Keratinocyte (primary cell): Measurements from ENCODE around the gene METRNL.

Experiments used
- EZH2 ChIP-seq: IDR thresholded peaks from one replicate; pipeline ENCODE4 v1.6.1; 2012; ENCODE audit warnings: inconsistent platforms, mild to moderate bottlenecking, low read length, moderate library complexity
- TF ChIP-seq, protein P1 (sequence below), 3 experiments: IDR thresholded peaks in 1 of 3; conservative IDR thresholded peaks in 1 of 3; optimal IDR thresholded peaks in 1 of 3; 2 replicates in 2 of 3; 3 replicates in 1 of 3; pipeline versions ENCODE3 to v1.5.1; 2011; ENCODE audit warnings: low read length in 3 of 3, mild to moderate bottlenecking in 3 of 3, moderate library complexity in 2 of 3, control low read depth in 1 of 3, inconsistent platforms in 1 of 3; ENCODE audit not compliant: insufficient read depth in 2 of 3; ENCODE audit errors: extremely low read depth in 1 of 3

DNA sequence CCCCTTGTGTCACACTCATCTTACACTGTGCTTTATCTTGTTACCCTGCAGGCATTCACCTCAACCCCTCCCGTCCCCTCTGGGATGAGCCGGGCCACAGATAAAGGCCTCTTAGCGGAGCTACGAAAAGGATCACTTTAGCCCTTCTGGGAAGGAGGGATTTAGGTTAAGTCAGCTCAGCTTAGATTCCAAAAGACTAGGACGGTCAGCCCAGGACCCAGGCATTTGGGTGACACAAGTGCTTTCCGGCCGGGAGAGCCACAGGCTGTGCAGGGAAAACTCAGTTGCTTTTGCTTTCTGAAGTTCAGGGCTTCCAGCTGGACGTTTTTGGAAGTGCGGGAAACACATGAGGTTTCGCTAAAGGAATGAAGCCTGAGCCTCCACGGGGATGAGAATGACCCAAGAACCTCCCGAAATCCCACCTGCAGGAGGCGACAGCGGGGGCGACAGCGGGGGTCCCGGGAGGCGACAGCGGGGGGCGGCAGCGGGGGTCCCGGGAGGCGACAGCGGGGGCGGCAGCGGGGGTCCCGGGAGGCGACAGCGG, 11.6 kb upstream of the METRNL start:
- TF ChIP-seq, protein P1, sequence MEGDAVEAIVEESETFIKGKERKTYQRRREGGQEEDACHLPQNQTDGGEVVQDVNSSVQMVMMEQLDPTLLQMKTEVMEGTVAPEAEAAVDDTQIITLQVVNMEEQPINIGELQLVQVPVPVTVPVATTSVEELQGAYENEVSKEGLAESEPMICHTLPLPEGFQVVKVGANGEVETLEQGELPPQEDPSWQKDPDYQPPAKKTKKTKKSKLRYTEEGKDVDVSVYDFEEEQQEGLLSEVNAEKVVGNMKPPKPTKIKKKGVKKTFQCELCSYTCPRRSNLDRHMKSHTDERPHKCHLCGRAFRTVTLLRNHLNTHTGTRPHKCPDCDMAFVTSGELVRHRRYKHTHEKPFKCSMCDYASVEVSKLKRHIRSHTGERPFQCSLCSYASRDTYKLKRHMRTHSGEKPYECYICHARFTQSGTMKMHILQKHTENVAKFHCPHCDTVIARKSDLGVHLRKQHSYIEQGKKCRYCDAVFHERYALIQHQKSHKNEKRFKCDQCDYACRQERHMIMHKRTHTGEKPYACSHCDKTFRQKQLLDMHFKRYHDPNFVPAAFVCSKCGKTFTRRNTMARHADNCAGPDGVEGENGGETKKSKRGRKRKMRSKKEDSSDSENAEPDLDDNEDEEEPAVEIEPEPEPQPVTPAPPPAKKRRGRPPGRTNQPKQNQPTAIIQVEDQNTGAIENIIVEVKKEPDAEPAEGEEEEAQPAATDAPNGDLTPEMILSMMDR (optimal IDR thresholded peaks at IDR 0.05 in 1 of 3, IDR thresholded peaks at IDR 0.05 in 1 of 3, conservative IDR thresholded peaks at IDR 0.05 in 1 of 3; ENCODE audit: extremely low read depth in 1 of 3, insufficient read depth in 2 of 3, low read length in 3 of 3) = peak in 1 of 3 experiments; percentile 4
- no peak for TF ChIP-seq EZH2
